HepG2 (cell line): Measurements from ENCODE around the gene RTL5.

ENCODE experiments used
- ZKSCAN8 ChIP-seq: IDR thresholded peaks from 2 replicates; pipeline ENCODE4 v1.6.1; 2016; ENCODE audit warnings: borderline replicate concordance, missing genetic modification reagents, missing compliant biosample characterization
- TF ChIP-seq, protein P1 (sequence below): sonication (generic); formaldehyde crosslinking; IDR thresholded peaks from 2 replicates; pipeline ENCODE4 v1.5.0; 2020; ENCODE audit warnings: mild to moderate bottlenecking, missing genetic modification reagents, borderline replicate concordance
- TF ChIP-seq, protein P2 (sequence below): sonication (generic); formaldehyde crosslinking; IDR thresholded peaks from 2 replicates; pipeline ENCODE4 v1.5.0; 2020; ENCODE audit warnings: mild to moderate bottlenecking, missing genetic modification reagents, moderate library complexity

DNA sequence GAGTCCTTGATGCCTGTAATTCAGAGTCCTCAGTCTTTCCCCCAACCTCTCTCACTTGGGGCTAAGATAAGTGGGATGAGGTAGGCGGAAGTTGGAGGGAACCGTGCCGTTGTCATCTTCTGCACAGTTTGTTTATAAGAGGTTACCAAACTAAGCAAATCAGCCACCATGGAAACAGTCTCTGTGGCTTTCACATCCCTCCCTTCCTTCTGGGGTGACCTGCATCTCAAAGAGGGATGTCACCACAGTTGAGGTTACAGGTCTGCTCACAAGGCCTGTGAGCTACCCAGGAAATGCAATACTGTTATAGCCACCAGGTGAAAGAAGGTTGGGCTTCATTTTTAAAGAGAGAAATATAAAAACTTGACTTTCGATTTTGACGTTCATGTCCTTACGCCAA lies 26.3 kb downstream of the RTL5 start:
- no peak for TF ChIP-seq ZKSCAN8
- TF ChIP-seq, protein P1, sequence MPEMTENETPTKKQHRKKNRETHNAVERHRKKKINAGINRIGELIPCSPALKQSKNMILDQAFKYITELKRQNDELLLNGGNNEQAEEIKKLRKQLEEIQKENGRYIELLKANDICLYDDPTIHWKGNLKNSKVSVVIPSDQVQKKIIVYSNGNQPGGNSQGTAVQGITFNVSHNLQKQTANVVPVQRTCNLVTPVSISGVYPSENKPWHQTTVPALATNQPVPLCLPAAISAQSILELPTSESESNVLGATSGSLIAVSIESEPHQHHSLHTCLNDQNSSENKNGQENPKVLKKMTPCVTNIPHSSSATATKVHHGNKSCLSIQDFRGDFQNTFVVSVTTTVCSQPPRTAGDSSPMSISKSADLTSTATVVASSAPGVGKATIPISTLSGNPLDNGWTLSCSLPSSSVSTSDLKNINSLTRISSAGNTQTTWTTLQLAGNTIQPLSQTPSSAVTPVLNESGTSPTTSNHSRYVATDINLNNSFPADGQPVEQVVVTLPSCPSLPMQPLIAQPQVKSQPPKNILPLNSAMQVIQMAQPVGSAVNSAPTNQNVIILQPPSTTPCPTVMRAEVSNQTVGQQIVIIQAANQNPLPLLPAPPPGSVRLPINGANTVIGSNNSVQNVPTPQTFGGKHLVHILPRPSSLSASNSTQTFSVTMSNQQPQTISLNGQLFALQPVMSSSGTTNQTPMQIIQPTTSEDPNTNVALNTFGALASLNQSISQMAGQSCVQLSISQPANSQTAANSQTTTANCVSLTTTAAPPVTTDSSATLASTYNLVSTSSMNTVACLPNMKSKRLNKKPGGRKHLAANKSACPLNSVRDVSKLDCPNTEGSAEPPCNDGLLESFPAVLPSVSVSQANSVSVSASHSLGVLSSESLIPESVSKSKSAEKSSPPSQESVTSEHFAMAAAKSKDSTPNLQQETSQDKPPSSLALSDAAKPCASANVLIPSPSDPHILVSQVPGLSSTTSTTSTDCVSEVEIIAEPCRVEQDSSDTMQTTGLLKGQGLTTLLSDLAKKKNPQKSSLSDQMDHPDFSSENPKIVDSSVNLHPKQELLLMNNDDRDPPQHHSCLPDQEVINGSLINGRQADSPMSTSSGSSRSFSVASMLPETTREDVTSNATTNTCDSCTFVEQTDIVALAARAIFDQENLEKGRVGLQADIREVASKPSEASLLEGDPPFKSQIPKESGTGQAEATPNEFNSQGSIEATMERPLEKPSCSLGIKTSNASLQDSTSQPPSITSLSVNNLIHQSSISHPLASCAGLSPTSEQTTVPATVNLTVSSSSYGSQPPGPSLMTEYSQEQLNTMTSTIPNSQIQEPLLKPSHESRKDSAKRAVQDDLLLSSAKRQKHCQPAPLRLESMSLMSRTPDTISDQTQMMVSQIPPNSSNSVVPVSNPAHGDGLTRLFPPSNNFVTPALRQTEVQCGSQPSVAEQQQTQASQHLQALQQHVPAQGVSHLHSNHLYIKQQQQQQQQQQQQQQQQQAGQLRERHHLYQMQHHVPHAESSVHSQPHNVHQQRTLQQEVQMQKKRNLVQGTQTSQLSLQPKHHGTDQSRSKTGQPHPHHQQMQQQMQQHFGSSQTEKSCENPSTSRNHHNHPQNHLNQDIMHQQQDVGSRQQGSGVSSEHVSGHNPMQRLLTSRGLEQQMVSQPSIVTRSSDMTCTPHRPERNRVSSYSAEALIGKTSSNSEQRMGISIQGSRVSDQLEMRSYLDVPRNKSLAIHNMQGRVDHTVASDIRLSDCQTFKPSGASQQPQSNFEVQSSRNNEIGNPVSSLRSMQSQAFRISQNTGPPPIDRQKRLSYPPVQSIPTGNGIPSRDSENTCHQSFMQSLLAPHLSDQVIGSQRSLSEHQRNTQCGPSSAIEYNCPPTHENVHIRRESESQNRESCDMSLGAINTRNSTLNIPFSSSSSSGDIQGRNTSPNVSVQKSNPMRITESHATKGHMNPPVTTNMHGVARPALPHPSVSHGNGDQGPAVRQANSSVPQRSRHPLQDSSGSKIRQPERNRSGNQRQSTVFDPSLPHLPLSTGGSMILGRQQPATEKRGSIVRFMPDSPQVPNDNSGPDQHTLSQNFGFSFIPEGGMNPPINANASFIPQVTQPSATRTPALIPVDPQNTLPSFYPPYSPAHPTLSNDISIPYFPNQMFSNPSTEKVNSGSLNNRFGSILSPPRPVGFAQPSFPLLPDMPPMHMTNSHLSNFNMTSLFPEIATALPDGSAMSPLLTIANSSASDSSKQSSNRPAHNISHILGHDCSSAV = no peak
- TF ChIP-seq, protein P2, sequence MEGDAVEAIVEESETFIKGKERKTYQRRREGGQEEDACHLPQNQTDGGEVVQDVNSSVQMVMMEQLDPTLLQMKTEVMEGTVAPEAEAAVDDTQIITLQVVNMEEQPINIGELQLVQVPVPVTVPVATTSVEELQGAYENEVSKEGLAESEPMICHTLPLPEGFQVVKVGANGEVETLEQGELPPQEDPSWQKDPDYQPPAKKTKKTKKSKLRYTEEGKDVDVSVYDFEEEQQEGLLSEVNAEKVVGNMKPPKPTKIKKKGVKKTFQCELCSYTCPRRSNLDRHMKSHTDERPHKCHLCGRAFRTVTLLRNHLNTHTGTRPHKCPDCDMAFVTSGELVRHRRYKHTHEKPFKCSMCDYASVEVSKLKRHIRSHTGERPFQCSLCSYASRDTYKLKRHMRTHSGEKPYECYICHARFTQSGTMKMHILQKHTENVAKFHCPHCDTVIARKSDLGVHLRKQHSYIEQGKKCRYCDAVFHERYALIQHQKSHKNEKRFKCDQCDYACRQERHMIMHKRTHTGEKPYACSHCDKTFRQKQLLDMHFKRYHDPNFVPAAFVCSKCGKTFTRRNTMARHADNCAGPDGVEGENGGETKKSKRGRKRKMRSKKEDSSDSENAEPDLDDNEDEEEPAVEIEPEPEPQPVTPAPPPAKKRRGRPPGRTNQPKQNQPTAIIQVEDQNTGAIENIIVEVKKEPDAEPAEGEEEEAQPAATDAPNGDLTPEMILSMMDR (CRISPR knock-in tag) = no peak
